Stomach (tissue), 9 donors: ENCODE results near the gene SLAMF1. TPM values are rescaled to one million over a fixed set of nuclear protein-coding genes. Genes with fewer than 3 reads are reported as not detected.
A peak's percentile ranks its signal among the peaks of the same experiment; 100 is the strongest.

Experiments used
- DNase-seq, 2 donors: peaks; one replicate each; pipeline versions ENCODE4 v3.0.0 to v3.0.0-alpha.2; 2013 to 2019
- H3K27ac ChIP-seq, 5 donors: fragments of 200-600 bp in 4 of 5; sonication (generic) in 4 of 5; one replicate each; pipeline ENCODE4 v1.5.1; 2013 to 2019; ENCODE audit warnings: mild to moderate bottlenecking in 1 of 5, moderate library complexity in 1 of 5
- H3K27me3 ChIP-seq, 3 donors: fragments of 200-600 bp; sonication (generic); one replicate each; pipeline ENCODE4 v1.5.1; 2017 to 2019; ENCODE audit warnings: mixed run types in 1 of 3
- H3K36me3 ChIP-seq, 4 donors: fragments of 200-600 bp; sonication (generic); 1 replicate in 3 of 4; 2 replicates in 1 of 4; pipeline ENCODE4 v1.5.1; 2016 to 2019
- H3K4me1 ChIP-seq, 4 donors: fragments of 200-600 bp; sonication (generic); one replicate each; pipeline ENCODE4 v1.5.1; 2016 to 2019
- H3K4me3 ChIP-seq, 4 donors: fragments of 200-600 bp; sonication (generic) in 3 of 4; one replicate each; pipeline ENCODE4 v1.5.1; 2016 to 2019; ENCODE audit warnings: mild to moderate bottlenecking in 1 of 4
- H3K9me3 ChIP-seq, 4 donors: fragments of 200-600 bp; sonication (generic); one replicate each; pipeline ENCODE4 v1.5.1; 2016 to 2019
- CTCF ChIP-seq, 7 experiments: fragments of 450-650 bp in 4 of 7; fragments of 200-600 bp in 3 of 7; sonication (generic) in 3 of 7; IDR thresholded peaks; one replicate each; pipeline ENCODE4 v1.5.1; 2016 to 2019; ENCODE audit warnings: antibody characterized with exemption in 7 of 7, control low read depth in 2 of 7, mild to moderate bottlenecking in 1 of 7
- EP300 ChIP-seq: sonication (generic); formaldehyde crosslinking; IDR thresholded peaks from one replicate; pipeline ENCODE4 v1.6.1; 2017; ENCODE audit warnings: antibody characterized with exemption
- POLR2A ChIP-seq, 4 donors: fragments of 450-650 bp; IDR thresholded peaks; one replicate each; pipeline ENCODE4 v1.6.1; 2016; ENCODE audit warnings: antibody characterized with exemption in 4 of 4, control low read depth in 2 of 4, mild to moderate bottlenecking in 1 of 4, moderate library complexity in 1 of 4
- POLR2AphosphoS5 ChIP-seq, 3 donors: sonication (generic); formaldehyde crosslinking; IDR thresholded peaks; one replicate each; pipeline ENCODE4 v1.6.1; 2016; ENCODE audit warnings: antibody characterized with exemption in 3 of 3
- WGBS, 5 donors: extraction: QIAGEN DNeasy Blood & Tissue Kit in 3 of 5; methylation state at CpG; one replicate each; pipeline versions ENCODE4 v1.1.5 to v1.1.7; 2013 to 2018; 5-methylcytosine and 5-hydroxymethylcytosine counted together
- intact Hi-C: fragments of 100-400 bp; cut with DNase I; formaldehyde crosslinking; loops from one replicate; pipeline ENCODE4 v1.15.1; 2023; ENCODE audit warnings: low total_unique reads
- polyA plus RNA-seq, 3 donors: library from polyadenylated mRNA; stranded (reverse); fragments of 200-250 nt; gene quantifications; one replicate each; pipeline ENCODE4 v1.2.3, GENCODE V29; 2013
- total RNA-seq, 5 donors: library from RNA; depleted of rRNA; stranded (reverse); fragments of >200 nt; gene quantifications; one replicate each; pipeline versions ENCODE4 v1.1.0 to v1.2.3, GENCODE V29; 2014 to 2016
- donor health status: healthy with polysubstance abuse.
- donor health status: Bipolar disorder and iron deficiency.
- donor health status: healthy.

SLAMF1 gene
- total and polyA plus RNA-seq, 8 donors, result 0.12 to 4.1 (median 0.92) TPM; not detected in 3

- H3K9me3 ChIP-seq, result no peaks in the 10 kb centered on the region
- peak overlapping the region in 2 of 5 donors; percentile 16 to 63 for H3K27ac ChIP-seq
- no peaks in the 10 kb centered on the region for H3K4me1 ChIP-seq
- TF ChIP-seq POLR2AphosphoS5 (IDR thresholded peaks at IDR 0.05), result no peak
- no peaks in the 10 kb centered on the region for H3K27me3 ChIP-seq
- DNase-seq, result no peak
- 62 to 78% (median 70%) methylated on average over 2 of the region's 2 CpGs for WGBS, 5 donors
- intact Hi-C loops, result no loop called here
- H3K36me3 ChIP-seq, result no peaks in the 10 kb centered on the region
- H3K4me3 ChIP-seq, result peak overlapping the region in 3 of 4 donors; percentile 4 to 14 (median 9)
Observed at GRCh38 chr1:160577671-160578070, 69.2 kb downstream of the SLAMF1 start.

GRCh38 chr1:160576884-160577283 is 70.0 kb downstream of the SLAMF1 start:
- intact Hi-C loops, result no loop called here
- H3K36me3 ChIP-seq, result no peaks in the 10 kb centered on the region
- peak overlapping the region in 3 of 5 donors; percentile 16 to 22 (median 21) for H3K27ac ChIP-seq
- H3K4me3 ChIP-seq, result peak overlapping the region in 1 of 4 donors; percentile 0
- no peaks in the 10 kb centered on the region for H3K9me3 ChIP-seq
- no peak for TF ChIP-seq EP300
- TF ChIP-seq POLR2AphosphoS5 (IDR thresholded peaks at IDR 0.05), result no peak
- TF ChIP-seq POLR2A (IDR thresholded peaks at IDR 0.05), result no peak
- no peak for TF ChIP-seq CTCF (IDR thresholded peaks at IDR 0.05)
- no peak for DNase-seq
- WGBS, 5 donors, result 36 to 100% (median 42%) methylated on average over 1 to 2 of the region's 2 CpGs
- no peaks in the 10 kb centered on the region for H3K27me3 ChIP-seq
- no peaks in the 10 kb centered on the region for H3K4me1 ChIP-seq

DNA sequence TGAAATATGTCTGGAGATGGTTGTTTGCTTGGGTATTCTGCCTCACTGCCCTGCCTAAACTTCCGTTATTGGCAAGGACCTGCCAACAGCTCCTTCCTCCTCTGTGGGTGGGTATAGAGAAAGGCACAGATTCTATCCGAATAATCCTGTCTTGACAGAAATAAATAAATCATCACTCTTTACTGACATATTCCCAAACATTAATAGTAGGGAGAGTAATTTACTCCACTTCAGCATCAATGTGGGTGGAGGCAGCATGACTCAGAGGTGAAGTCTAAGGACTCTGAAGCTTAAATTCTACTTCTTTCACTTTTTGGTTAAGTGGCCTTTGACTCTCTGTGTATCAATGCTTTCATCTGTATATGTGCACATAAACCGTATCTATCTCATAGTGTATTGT is 70.5 kb downstream of the SLAMF1 start:
- Histone ChIP-seq H3K9me3 (no peaks in the 10 kb centered on the region), H3K27ac (peak overlapping the region in 2 of 5 donors; percentile 22 to 54), H3K4me3 (peak overlapping the region in 1 of 4 donors; percentile 0), H3K36me3 (no peaks in the 10 kb centered on the region), H3K4me1 (no peaks in the 10 kb centered on the region), H3K27me3 (no peaks in the 10 kb centered on the region)
- intact Hi-C loops, result no loop called here
- WGBS, 5 donors, result 61 to 78% (median 73%) methylated on average over 3 of the region's 3 CpGs
- TF ChIP-seq POLR2A (IDR thresholded peaks at IDR 0.05), result no peak
- TF ChIP-seq EP300, result no peak
- no peak for TF ChIP-seq CTCF (IDR thresholded peaks at IDR 0.05)
- TF ChIP-seq POLR2AphosphoS5 (IDR thresholded peaks at IDR 0.05), result no peak
- no peak for DNase-seq

- peak in 1 of 2 donors; percentile 21 for DNase-seq
Observed at GRCh38 chr1:160575112-160575664, 71.7 kb downstream of the SLAMF1 start.

More at GRCh38 chr1:160575112-160575664, 71.7 kb downstream of the SLAMF1 start:
- Histone ChIP-seq H3K4me1 (no peaks in the 10 kb centered on the region), H3K27ac (peak overlapping the region in 3 of 5 donors; percentile 11 to 54 (median 30)), H3K27me3 (no peaks in the 10 kb centered on the region), H3K36me3 (no peaks in the 10 kb centered on the region), H3K4me3 (no peak overlapping the region), H3K9me3 (no peaks in the 10 kb centered on the region)
- TF ChIP-seq POLR2A (IDR thresholded peaks at IDR 0.05) (no peak), POLR2AphosphoS5 (IDR thresholded peaks at IDR 0.05) (no peak), CTCF (IDR thresholded peaks at IDR 0.05) (no peak), EP300 (no peak)
- 60 to 87% (median 78%) methylated on average over 5 of the region's 5 CpGs for WGBS, 5 donors
- intact Hi-C loops, result no loop called here
